Glutamatergic neuron (in vitro differentiated cells): Measurements from ENCODE around the gene SARM1. TPM values are rescaled to one million over a fixed set of nuclear protein-coding genes. Genes with fewer than 3 reads are reported as not detected.

Experiments used
- DNase-seq: peaks from one replicate; pipeline ENCODE4 v3.0.0; 2022
- H3K27ac Mint-ChIP-seq: one replicate; pipeline ENCODE4 v1.8.0; 2020; ENCODE audit warnings: mild to moderate bottlenecking, mixed read lengths, inconsistent platforms; ENCODE audit not compliant: unreplicated experiment
- H3K27me3 Mint-ChIP-seq: one replicate; pipeline ENCODE4 v1.8.0; 2020; ENCODE audit warnings: mild to moderate bottlenecking, moderate library complexity, mixed read lengths, inconsistent platforms; ENCODE audit not compliant: unreplicated experiment
- H3K36me3 Mint-ChIP-seq: one replicate; pipeline ENCODE4 v1.8.0; 2020; ENCODE audit warnings: mild to moderate bottlenecking, mixed read lengths, inconsistent platforms; ENCODE audit not compliant: unreplicated experiment
- H3K4me1 Mint-ChIP-seq: one replicate; pipeline ENCODE4 v1.8.0; 2020; ENCODE audit warnings: mild to moderate bottlenecking, low read depth, mixed read lengths, inconsistent platforms; ENCODE audit not compliant: unreplicated experiment
- H3K4me3 Mint-ChIP-seq: one replicate; pipeline ENCODE4 v1.8.0; 2020; ENCODE audit warnings: mild to moderate bottlenecking, mixed read lengths, inconsistent platforms; ENCODE audit not compliant: unreplicated experiment
- H3K9me3 Mint-ChIP-seq: one replicate; pipeline ENCODE4 v1.8.0; 2020; ENCODE audit warnings: mild to moderate bottlenecking, moderate library complexity, mixed read lengths, inconsistent platforms; ENCODE audit not compliant: unreplicated experiment
- total RNA-seq: library from RNA; stranded (reverse); fragmentation: NEBNext Ultra II Directional; extraction: Animal tissue kit (Norgen Biotek cat#: 25700); gene quantifications from one replicate; pipeline ENCODE4 v1.2.1, GENCODE V29; 2021; ENCODE audit not compliant: unreplicated experiment
- TF ChIP-seq, protein P1 (sequence below): fragments of 200-600 bp; sonication (generic); IDR thresholded peaks from one replicate; pipeline ENCODE4 v1.5.0; 2021; ENCODE audit not compliant: partially characterized antibody, unreplicated experiment

The SARM1 gene
- total RNA-seq, 1 donor from 2014 or later, result 100 TPM

GRCh38 chr17:28370035-28370743 is 1.3 kb upstream of the SARM1 start, which contains the start of gene VTN:
Gene VTN (minus strand): TSS chr17:28370307. CDS start chr17:28370203, 104 bp downstream.
- DNase-seq, result peak; percentile 33

DNA sequence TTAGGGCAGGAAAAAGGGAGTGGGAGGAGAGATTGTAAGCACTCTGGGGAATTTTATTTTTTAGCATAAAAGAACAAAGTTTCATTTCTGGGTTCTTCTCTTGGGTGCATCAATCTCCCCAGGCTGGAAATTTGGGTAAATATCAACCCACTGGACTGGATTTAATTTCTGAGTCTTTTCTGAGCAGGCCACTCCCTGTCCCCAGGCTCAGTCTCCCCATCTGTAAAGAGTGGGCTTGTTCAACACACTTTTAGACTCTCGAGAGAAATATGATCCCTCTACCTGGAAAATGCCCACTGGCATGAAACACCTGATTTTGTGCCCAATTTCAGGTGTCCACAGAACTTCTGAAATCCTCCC is 770 bp upstream of the SARM1 start:
- H3K36me3 Mint-ChIP-seq, result peaks cover 4% of the 10 kb centered on the region
- peaks cover 20% of the 10 kb centered on the region for H3K27me3 Mint-ChIP-seq
- DNase-seq, result no peak
- H3K4me3 Mint-ChIP-seq, result peak overlapping the region; percentile 83
- TF ChIP-seq, protein P1, sequence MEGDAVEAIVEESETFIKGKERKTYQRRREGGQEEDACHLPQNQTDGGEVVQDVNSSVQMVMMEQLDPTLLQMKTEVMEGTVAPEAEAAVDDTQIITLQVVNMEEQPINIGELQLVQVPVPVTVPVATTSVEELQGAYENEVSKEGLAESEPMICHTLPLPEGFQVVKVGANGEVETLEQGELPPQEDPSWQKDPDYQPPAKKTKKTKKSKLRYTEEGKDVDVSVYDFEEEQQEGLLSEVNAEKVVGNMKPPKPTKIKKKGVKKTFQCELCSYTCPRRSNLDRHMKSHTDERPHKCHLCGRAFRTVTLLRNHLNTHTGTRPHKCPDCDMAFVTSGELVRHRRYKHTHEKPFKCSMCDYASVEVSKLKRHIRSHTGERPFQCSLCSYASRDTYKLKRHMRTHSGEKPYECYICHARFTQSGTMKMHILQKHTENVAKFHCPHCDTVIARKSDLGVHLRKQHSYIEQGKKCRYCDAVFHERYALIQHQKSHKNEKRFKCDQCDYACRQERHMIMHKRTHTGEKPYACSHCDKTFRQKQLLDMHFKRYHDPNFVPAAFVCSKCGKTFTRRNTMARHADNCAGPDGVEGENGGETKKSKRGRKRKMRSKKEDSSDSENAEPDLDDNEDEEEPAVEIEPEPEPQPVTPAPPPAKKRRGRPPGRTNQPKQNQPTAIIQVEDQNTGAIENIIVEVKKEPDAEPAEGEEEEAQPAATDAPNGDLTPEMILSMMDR, result no peak
- H3K27ac Mint-ChIP-seq, result peak overlapping the region; percentile 81
- H3K4me1 Mint-ChIP-seq, result peaks cover 17% of the 10 kb centered on the region
- H3K9me3 Mint-ChIP-seq, result peaks cover 16% of the 10 kb centered on the region

More at GRCh38 chr17:28370035-28370743, 1.3 kb upstream of the SARM1 start, which contains the start of gene VTN:
- peaks cover 16% of the 10 kb centered on the region for H3K9me3 Mint-ChIP-seq
- H3K4me3 Mint-ChIP-seq, result peak within 1 kb of the TSS; percentile 83
- peaks cover 4% of the 10 kb centered on the region for H3K36me3 Mint-ChIP-seq
- H3K27ac Mint-ChIP-seq, result peak within 1 kb of the TSS; percentile 81
- H3K27me3 Mint-ChIP-seq, result peaks cover 20% of the 10 kb centered on the region
- TF ChIP-seq, protein P1, result no peak
- peaks cover 17% of the 10 kb centered on the region for H3K4me1 Mint-ChIP-seq

GRCh38 chr17:28372203-28372944 is 880 bp downstream of the SARM1 start:
- TF ChIP-seq, protein P1, result no peak
- H3K9me3 Mint-ChIP-seq, result peaks cover 16% of the 10 kb centered on the region
- peaks cover 4% of the 10 kb centered on the region for H3K36me3 Mint-ChIP-seq
- H3K4me1 Mint-ChIP-seq, result peaks cover 17% of the 10 kb centered on the region
- peak overlapping the region; percentile 92 for H3K27ac Mint-ChIP-seq
- peaks cover 17% of the 10 kb centered on the region for H3K27me3 Mint-ChIP-seq
- H3K4me3 Mint-ChIP-seq, result peak overlapping the region; percentile 96
- DNase-seq, result peak; percentile 54

GRCh38 chr17:28372945-28373274 is 1.4 kb downstream of the SARM1 start:
- TF ChIP-seq, protein P1, result no peak
- H3K9me3 Mint-ChIP-seq, result peaks cover 16% of the 10 kb centered on the region
- peaks cover 17% of the 10 kb centered on the region for H3K27me3 Mint-ChIP-seq
- no peak for DNase-seq
- peaks cover 17% of the 10 kb centered on the region for H3K4me1 Mint-ChIP-seq
- peaks cover 4% of the 10 kb centered on the region for H3K36me3 Mint-ChIP-seq
- peak overlapping the region; percentile 96 for H3K4me3 Mint-ChIP-seq
- peak overlapping the region; percentile 92 for H3K27ac Mint-ChIP-seq
